Stimulated activated CD8-positive, alpha-beta memory T cell treated with anti-CD3 and anti-CD28 coated beads, Interleukin-15, amount 100 ng/mL, for 1 hour (primary cell): ENCODE results near the gene HPF1.
"Not testable (repeated sequence)": the region's sequence is repeated elsewhere in the genome, so short reads cannot be mapped to it uniquely, and the experiment has no call there.

Experiments
- DNase-seq: peaks from one replicate; pipeline ENCODE4 v3.0.0-alpha.2; 2020; ENCODE audit warnings: low read depth

HPF1 gene

DNA sequence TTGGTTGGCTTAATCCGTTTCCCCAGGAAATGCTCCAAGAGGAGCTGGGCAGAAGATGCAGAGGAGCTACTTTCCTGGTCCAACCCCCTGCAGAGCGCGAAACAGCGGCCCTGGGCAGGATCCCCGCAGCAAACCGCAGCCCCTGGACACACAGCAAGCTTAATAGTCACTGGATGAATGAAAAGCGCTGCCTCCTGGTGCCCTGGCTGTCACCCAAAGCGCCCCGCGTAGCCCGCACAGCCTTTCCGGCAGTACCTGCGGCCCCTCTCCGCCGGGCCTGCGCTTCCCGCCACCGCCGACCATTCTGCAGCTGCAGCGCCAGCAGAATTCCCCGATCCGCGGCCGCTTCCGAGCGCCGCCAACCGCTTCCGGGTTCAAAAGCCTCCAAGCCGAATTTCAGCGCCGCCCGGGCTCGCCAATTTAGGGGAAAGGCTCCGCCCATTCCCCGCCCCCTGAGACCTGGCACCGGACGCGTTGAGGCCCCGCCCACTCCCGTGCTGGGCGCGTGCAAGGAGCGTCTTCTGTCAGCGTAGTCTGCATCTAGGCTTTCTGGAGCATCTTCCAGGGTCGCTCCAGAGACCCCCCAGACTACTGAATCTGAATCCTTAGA, at the start of gene HPF1:
Gene HPF1, minus strand, starts transcription at position 370 of the 610 bp plus-strand sequence. Its CDS starts 67 bp downstream, at position 303.
- peak; percentile 87 for DNase-seq

DNA sequence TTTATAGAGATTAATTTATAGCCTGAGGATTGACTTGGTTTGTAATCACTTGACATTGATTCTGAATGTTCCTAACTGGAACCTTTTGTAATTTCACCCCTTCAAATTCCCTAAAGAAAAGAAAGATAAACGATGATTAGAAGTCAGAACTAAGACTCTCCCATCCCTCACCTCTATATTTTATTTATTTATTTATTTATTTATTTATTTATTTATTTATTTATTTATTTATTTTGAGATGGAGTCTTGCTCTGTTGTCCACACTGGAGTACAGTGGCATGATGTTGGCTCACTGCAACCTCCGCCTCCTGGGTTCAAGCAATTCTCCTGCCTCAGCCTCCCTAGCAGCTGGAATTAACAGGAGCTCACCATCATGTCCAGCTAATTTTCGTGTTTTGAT, 49.0 kb upstream of the HPF1 start:
- DNase-seq: not testable (repeated sequence)

DNA sequence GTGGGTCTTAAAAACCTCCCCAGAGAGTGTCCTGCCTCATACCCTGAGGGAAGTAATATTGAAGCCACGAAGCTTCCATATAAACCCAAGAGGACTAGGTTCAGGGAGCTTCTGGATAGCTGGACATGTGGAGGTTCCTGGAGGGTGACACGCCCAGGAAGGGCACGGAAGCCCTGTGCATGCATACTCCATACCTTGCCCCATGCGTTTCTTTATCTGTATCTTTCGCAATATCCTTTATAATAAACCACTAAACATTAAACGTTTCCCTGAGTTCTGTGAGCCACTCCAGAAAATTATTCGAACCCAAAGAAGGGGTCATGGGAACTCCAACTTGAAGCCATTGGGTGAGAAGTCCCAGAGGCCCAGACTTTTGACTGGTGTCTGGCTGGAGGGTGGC, 45.7 kb upstream of the HPF1 start:
- DNase-seq: no peak

DNA sequence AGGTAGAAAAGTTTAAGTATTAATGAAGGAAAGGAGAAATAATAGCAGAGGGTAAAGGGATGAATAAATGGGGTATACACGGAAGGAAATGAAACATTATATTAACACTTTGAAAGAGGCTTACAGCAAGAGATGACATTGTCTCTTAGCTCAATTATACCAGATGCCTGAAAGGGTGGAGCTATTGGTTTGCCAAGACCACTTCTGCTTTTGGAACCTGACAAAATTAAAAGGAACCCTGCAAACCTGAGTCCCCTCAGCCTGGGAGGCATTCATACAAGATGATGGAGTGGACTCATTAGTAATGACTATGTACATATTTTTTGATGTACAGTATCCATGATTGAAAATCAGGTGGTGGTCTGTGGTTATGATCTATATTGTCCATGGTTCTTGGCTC, 45.1 kb upstream of the HPF1 start:
- no peak for DNase-seq

DNA sequence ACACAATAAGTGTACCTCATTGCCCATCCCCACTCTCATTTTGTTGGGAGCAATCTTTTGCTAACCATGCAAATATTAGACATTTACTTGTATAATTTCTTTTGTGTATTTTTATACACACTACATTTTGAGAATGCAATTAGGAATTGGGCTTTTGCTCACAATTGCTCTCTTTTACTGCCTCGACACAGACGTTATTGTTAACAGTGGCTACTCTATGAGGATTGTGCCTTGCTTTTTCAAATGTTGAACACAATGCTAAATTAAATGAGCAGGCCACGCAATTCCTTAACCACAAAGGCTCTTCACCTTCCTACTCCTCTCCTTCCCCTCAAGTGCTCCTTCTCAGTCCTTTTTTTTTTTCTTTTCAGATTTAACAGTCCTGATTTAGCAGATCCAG, 42.8 kb upstream of the HPF1 start:
- no peak for DNase-seq

DNA sequence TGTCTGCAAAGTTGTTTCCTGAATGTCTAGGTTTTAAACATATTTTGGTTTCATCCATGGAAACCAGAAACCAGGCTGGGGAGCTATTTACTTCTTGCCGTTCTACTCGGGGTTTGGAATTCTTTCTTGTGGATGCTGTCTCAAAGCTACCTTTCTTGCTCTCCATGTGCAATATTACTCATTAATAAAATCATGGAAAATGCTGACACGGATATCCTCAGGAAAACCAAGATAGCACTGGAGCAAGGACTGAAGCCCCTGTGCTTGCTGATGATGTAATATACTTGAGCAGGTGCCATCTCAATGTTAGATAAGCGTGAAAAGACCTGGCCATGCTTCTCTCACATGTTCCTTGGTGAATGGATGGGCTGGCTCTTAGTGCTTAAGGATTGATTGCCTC, 41.5 kb upstream of the HPF1 start:
- no peak for DNase-seq

DNA sequence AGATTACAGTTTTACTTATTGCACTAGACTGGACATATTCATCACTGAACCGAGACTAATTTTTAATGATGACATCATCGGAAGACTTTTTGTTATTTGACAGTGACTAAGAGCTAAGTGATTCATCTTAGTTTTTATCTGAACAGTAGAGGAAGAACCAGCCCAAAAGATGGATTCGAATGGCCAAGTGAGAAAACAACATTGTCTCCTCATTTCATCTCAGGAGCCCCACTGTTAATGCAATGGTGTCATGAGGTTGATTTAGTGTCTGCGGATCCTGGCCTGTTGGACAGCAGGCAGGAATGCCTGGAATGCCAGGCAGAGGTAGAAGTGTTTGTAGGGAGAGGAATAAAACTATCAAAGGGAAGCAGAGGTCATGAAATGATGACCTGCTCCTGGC, 37.8 kb upstream of the HPF1 start:
- DNase-seq: no peak

DNA sequence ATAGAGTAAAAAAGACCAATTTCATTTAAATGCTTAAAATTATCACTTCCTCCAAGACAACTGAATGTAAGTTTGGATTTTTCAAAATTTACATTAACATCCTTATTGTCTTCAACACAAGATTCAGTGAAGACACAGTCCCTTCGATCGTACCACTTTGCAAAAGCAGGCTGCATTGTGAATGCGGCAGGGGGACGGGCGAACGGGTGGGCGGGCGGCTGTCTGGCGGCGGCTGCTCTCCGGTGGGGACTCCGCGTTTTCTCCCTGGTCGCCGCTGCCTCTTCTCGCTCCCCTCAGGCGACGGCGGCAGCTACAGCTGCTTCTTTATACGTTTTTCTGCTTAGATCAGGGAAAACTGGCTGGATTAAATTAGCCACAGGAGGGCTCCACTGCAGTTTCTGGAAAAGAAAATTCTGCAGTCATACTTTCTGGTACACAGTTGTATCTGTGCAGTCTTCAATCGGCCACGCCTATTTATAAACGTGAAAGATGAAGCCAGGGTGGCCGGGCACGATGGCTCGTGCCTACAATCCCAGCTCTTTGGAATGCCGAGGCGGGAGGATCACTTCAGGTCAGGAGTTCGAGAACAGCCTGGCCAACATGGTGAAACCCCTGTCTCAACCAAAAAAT, 33.9 kb upstream of the HPF1 start:
- no peak for DNase-seq

DNA sequence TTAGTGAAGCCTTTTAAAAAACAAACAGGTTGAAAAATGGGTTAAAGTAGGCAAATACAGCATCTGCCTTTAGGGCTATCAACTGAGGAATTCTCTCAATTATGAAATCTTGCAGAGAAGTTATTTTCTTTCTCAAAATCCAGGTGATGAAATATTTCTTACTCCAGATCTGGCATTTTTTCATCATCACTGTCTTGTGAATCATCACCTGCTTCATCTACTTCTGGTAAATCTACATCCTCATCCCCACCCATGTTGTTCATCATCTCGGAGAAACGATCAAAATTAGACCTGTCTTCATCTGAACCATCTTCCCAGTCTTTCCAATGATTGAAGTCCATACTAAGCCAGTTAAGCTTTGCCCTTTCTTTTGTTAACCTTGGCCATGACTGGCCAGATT, 33.3 kb upstream of the HPF1 start:
- no peak for DNase-seq

DNA sequence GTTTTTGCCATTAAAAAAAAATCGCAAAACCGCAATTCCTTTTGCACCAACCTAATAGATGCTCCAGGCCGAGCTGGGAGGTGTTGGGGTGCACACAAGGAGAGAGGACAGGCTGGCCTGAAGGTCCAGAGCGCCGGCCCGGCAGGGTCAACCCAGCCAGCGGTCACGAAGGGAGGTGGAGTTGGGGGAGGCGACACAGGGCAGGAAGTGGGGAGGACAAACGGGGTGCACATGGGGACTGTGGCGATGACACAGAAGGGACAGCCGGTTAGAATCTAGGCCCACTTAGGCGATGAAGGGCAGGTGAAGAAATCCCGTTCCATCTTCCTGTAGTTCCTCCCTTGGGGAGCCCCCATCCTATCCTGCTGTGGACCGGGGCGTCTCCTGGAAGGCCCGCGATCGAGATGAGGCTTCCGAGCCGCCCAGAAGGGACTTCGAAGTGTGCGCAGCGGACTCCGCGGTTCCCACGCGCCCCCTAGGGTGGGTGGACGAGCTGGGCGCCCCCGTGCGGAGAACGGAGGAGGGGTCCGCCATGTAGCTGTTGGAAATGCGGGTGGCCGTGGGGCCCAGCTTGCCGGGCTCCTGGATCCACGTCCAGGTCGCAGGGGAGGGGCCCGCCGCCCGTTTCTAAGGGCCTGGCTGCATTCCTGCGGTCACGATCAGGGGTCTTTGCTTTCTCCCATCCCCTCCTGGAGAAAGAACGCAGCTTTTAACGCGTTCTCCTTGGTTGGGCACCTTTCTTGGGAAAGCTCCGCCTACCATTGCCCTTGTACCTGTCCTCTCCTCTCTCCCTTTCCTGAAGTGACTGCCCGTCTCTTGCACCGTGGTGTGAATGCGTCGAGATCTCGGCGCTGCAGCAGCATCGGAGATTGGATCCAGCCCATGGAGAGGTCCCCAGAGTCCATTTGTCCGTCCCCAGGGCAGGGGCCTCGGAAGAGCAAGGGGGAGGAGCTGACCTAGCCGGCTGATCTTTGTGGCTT, 17.0 kb upstream of the HPF1 start:
- DNase-seq: peak; percentile 6

DNA sequence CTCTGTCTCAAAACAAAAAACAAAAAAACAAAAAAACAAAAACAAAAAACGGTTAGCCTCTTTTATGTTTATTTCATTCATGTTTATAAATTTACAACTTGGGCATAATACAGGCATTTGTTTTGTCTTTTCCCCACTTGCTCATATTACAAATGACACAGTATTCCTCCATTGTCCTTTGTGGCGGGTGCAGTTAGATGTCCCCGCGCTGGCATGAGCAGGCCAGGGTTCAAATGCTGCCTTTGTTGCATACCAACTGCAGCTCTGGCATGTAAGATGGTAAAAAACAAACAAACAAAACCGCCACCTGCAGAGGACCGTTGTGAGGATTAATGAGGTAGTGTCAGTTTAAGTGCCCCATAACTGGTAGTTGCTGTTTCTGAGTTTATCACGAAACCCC, 16.1 kb upstream of the HPF1 start:
- no peak for DNase-seq

DNA sequence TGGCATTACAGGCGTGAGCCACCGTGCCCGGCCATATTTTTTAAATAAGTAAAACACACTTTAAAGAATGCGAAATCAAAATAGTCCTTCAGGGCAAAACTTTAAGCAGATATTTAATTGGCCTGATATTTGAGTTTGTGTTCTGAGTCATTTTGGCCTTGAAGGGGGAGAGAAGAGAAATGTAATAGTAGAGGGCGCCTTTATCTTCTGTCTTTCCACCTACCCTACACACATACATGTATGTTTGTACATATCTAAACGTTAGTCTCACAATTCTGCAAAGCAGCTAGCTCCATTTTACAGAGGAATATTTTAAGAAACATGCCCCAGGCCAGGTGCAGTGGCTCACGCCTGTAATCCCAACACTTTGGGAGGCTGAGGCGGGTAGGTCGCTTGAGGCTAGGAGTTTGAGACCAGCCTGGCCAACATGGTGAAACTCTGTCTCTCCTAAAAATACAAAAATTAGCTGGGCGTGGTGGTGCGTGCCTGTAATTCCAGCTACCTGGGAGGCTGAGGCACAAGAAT, 13.9 kb upstream of the HPF1 start:
- DNase-seq: not testable (repeated sequence)

DNA sequence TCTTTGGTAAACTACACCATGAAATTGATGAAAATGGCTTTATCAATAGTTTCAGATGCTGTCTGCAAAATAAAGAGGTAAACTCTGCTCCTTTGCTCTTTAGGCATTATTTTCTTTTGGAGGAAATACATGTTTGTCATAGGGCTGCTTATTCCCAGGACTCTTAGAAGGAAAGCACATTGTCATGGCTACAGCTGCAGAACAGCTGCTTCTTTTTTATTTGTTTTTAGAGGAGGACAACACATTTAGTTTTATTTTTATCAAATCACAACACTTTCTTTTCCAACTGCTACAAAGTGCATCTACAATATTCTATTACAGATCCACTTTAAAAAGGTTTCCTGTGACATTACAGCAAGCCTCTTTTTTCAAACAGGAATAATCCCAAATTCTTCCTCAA, 12.7 kb upstream of the HPF1 start:
- no peak for DNase-seq

DNA sequence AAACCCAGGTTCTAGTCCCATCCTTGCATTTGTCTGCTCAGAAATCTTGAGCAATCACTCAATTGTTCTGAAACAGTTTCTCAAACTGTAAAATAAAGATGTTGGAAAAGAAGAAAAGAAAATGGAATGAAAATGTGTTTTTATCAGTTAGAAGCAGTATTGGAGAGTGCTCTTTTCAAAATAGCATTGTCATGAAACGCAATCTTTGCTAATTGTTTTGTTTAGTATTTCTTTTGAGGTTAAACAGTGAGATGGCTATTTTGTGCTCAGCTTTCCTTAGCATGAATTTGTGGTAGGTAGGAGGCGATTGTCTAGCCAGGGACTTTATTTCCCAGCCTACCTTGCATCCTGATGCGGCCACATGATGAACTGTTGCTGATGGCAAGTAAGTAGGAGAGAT, 10.6 kb upstream of the HPF1 start:
- DNase-seq: no peak

DNA sequence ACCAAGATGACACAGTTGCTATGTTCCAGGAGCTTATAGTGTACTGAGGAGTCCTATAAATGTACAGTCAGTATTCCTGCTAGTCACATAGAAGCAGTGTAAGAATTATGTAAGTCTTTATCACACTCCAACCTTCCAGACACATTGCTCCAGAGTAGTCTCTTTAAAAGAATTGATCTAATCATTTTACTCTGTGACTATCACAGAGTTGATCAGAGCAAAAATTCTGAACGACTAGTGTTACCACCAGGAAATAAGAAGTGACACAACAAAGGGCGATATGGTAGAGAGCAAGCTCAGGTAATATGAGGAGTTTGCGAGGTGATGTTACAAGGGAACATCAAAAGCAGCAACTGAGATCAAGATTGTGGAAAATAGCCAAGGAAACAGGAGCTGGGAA, 9.0 kb upstream of the HPF1 start:
- DNase-seq: no peak

DNA sequence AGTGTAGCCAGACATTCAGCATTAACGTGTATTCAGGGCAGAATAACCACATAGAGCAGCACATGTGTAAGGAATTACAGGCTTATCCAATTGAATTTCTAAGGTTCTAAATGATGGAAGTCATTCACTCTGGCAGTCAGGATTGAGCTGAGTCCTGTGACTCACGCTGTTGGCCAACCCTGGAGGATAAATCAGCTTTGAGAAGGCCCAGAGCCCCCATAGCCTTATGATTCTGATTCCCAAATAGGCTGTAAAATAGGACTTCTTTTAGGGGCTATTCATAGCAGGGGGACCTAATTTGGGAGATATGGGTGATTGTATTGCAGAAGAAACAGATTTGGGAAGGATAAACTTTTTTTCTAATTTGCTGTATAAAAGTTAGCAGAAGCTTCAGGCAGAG, 8.1 kb upstream of the HPF1 start:
- no peak for DNase-seq

DNA sequence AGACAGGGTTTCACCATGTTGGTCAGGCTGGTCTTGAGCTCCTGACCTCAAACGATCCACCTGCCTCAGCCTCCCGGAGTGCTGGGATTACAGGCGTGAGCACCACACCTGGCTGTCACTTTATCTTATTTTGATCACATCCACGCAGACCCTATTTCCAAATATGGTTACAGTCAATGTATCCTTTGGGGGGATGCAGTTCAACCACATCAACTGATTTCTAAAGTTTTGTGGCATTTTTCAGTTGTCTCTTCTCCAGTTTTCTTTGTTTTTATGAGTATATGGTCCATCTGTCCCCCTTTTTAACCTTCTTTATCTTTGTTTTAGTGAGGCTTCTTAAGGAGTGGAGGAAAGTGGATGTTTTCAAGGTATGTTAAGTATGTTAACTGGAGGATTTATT, 4.1 kb upstream of the HPF1 start:
- DNase-seq: no peak

DNA sequence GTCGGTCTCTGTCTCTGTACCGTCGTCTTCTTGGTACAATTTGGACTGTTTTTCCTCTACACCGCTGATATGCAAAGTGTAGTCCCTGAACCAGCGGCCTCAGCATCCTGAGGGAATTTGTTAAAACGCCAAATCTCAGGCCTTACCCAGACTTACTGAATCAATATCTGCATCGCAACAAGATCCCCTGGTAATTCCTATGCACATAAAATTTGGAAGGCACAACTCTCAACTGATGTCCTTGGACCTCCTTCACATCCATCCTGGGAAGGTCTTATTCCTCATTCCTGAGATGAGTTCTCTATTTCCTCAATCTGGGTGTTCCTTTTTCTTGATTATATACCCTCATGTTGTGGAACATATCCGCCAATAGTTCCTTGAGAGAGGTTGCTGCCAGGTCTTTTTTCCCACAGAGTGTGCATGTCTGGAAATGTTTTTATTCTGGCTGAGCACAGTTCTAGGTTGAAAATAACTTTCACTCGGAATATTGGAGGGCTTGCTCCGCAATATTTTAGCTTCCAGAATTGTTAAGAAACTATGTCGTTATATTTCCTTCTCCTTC, 738 bp upstream of the HPF1 start:
- DNase-seq: no peak

DNA sequence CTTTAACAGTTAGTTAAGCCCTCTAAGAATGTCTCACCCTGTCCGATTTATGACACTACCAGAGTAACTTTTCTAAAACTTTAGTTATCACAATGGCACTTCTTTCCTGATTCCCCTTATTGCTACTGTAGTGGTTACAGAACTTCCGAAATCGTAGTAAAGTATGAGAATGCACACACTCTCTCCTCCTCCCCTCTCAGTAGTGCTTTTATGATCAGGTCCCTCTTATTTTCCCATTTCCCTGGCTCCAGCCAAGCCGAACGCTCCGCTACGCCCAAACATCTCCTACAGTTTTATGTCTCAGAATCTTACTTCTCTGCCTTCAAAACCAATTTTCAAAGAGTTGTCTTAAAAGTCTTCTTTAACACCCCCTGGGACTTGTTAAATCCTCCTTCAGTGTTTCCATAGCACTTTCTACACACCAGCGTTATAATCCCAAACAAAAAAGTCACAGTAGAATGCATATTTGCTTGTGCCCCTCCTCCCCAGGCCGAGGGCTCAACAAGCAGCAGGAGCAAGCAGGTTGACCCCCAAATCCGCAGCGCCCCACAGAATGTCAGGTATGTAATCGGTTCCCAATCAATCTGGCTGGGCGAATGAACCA, 671 bp downstream of the HPF1 start:
- DNase-seq: no peak

DNA sequence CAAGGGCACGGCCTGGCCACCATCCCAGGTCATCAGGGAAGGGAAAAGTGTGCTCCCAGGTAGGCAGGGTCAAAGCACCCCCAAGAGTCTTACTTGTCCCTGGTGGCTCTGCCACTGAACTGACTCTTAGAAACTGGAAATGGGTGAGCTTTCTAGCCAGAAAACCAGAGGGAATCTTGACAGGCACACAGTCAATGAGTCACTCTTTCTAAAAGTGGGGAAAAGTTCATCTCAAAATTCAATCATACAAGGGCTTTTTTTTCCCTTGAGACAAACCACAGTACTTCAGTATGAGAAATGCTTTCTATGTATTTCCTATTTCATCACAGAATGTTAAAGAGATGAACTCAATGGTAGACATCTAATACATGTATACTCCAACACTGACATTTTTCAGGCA, 12.5 kb downstream of the HPF1 start:
- DNase-seq: no peak

DNA sequence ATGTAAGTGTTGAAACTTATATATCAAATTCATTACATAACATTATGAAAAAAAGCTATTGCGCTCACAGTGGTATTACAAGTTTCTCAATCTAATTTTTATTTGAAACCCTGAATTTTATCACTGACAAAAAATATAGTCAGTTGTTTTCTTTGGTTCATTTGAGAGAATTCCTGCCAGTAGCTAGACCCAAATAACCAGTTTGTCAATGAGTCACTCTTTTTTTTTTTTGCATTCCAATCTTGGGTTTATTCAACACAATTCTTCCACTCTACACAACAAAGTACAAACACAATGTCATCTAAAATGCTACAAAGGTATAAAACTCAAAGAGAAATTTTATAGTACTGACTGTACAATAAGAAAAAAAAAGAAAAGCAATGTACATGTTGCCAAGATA, 13.1 kb downstream of the HPF1 start:
- no peak for DNase-seq

DNA sequence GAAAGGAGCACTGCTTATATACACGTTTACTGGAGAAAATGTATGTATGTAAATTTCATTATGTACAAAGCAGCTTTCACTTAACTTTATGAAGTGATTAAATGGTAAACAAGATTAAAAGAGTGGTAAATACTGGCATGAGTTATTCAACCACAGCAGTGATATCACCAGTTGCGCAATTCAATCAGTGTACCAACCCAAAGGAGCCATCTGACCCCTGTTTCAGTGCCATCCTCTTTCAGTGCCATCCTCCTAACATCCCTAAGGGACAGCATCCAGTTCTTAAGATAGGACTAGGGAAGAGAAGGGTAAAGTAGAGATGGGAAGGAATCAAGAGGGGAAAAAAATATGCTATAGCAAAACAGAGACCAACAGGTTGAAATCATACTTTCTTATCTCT, 16.2 kb downstream of the HPF1 start:
- DNase-seq: no peak
